Suprapubic skin (tissue), 4 donors: Measurements from ENCODE around the gene COL23A1. TPM values are rescaled to one million over a fixed set of nuclear protein-coding genes. Genes with fewer than 3 reads are reported as not detected.

Experiments used
- DNase-seq, 2 donors: peaks; one replicate each; pipeline ENCODE4 v3.0.0-alpha.2; 2019; ENCODE audit warnings: low spot score in 2 of 2
- H3K27ac ChIP-seq: fragments of 200-600 bp; sonication (generic); one replicate; pipeline ENCODE4 v1.5.1; 2019
- H3K27me3 ChIP-seq: fragments of 200-600 bp; sonication (generic); one replicate; pipeline ENCODE4 v1.5.1; 2019
- H3K36me3 ChIP-seq: fragments of 200-600 bp; sonication (generic); one replicate; pipeline ENCODE4 v1.5.1; 2019
- H3K4me1 ChIP-seq: fragments of 200-600 bp; sonication (generic); one replicate; pipeline ENCODE4 v1.5.1; 2019
- H3K4me3 ChIP-seq: fragments of 200-600 bp; sonication (generic); one replicate; pipeline ENCODE4 v1.5.1; 2019; ENCODE audit warnings: mild to moderate bottlenecking
- H3K9me3 ChIP-seq: fragments of 200-600 bp; sonication (generic); one replicate; pipeline ENCODE4 v1.5.1; 2019
- CTCF ChIP-seq, 2 donors: fragments of 200-600 bp in 1 of 2; fragments of 450-650 bp in 1 of 2; sonication (generic) in 1 of 2; IDR thresholded peaks; one replicate each; pipeline ENCODE4 v1.5.1; 2016 to 2019; ENCODE audit warnings: antibody characterized with exemption in 2 of 2, mild to moderate bottlenecking in 1 of 2, moderate library complexity in 1 of 2
- EP300 ChIP-seq: sonication (generic); formaldehyde crosslinking; IDR thresholded peaks from one replicate; pipeline ENCODE4 v1.6.1; 2017; ENCODE audit warnings: antibody characterized with exemption
- POLR2A ChIP-seq, 2 donors: fragments of 450-650 bp; IDR thresholded peaks; one replicate each; pipeline ENCODE4 v1.6.1; 2017; ENCODE audit warnings: antibody characterized with exemption in 2 of 2, mild to moderate bottlenecking in 2 of 2, moderate library complexity in 2 of 2
- POLR2AphosphoS5 ChIP-seq, 3 donors: sonication (generic); formaldehyde crosslinking; IDR thresholded peaks; one replicate each; pipeline ENCODE4 v1.6.1; 2017; ENCODE audit warnings: antibody characterized with exemption in 3 of 3
- WGBS: methylation state at CpG from one replicate; pipeline ENCODE4 v1.1.5; 2018; 5-methylcytosine and 5-hydroxymethylcytosine counted together
- total RNA-seq, 4 donors: library from RNA; depleted of rRNA; stranded (reverse); fragments of >200 nt; gene quantifications; one replicate each; pipeline ENCODE4 v1.1.0, GENCODE V29; 2016

Gene COL23A1
- total RNA-seq, 4 donors from 2014 or later: 1.6 to 4.4 (median 3.4) TPM

- Histone ChIP-seq H3K4me1 (no peaks in the 10 kb centered on the region), H3K36me3 (peaks cover 65% of the 10 kb centered on the region), H3K27ac (no peak overlapping the region), H3K4me3 (no peak overlapping the region), H3K27me3 (no peaks in the 10 kb centered on the region), H3K9me3 (no peaks in the 10 kb centered on the region)
- 88% methylated on average over 2 of the region's 2 CpGs for WGBS
- no peak for TF ChIP-seq EP300
- no peak for TF ChIP-seq POLR2AphosphoS5 (IDR thresholded peaks at IDR 0.05)
- DNase-seq: no peak
Observed at GRCh38 chr5:178602752-178603151, 12.6 kb upstream of the COL23A1 start.

- Histone ChIP-seq H3K4me1 (peaks cover 9% of the 10 kb centered on the region), H3K27me3 (no peaks in the 10 kb centered on the region), H3K4me3 (no peak overlapping the region), H3K27ac (no peak overlapping the region), H3K9me3 (peaks cover 7% of the 10 kb centered on the region), H3K36me3 (peaks cover 6% of the 10 kb centered on the region)
- DNase-seq: no peak
- TF ChIP-seq POLR2AphosphoS5 (IDR thresholded peaks at IDR 0.05): no peak
- TF ChIP-seq CTCF (IDR thresholded peaks at IDR 0.05): no peak
- TF ChIP-seq EP300: no peak
- TF ChIP-seq POLR2A (IDR thresholded peaks at IDR 0.05): no peak
- 50% methylated on average over 2 of the region's 2 CpGs for WGBS
Observed at GRCh38 chr5:178595750-178596149, 5.6 kb upstream of the COL23A1 start.

DNA sequence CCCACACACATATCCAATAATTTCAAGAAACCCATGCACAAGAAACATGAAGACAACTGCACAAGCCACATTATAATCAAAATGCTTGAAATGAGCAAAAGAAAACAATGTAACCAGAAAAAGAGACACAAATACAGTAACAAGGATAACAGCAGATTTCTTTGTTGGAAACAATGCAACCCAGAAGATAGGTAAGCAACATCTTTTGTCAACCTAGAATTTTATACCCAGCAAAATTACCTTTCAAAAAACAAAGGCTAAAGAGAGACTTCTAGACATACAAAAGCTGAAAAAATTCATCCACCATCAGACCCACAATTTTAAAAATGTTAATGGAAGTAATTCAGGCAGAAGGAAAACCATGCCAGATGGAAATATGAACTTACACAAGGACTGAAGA is 5.0 kb upstream of the COL23A1 start:
- no peak for DNase-seq
- Histone ChIP-seq H3K4me1 (peaks cover 15% of the 10 kb centered on the region), H3K36me3 (peaks cover 3% of the 10 kb centered on the region), H3K27me3 (no peaks in the 10 kb centered on the region), H3K4me3 (no peak overlapping the region), H3K27ac (no peak overlapping the region), H3K9me3 (peaks cover 7% of the 10 kb centered on the region)
- no peak for TF ChIP-seq CTCF (IDR thresholded peaks at IDR 0.05)
- no peak for TF ChIP-seq EP300
- TF ChIP-seq POLR2A (IDR thresholded peaks at IDR 0.05): no peak
- no peak for TF ChIP-seq POLR2AphosphoS5 (IDR thresholded peaks at IDR 0.05)

DNA sequence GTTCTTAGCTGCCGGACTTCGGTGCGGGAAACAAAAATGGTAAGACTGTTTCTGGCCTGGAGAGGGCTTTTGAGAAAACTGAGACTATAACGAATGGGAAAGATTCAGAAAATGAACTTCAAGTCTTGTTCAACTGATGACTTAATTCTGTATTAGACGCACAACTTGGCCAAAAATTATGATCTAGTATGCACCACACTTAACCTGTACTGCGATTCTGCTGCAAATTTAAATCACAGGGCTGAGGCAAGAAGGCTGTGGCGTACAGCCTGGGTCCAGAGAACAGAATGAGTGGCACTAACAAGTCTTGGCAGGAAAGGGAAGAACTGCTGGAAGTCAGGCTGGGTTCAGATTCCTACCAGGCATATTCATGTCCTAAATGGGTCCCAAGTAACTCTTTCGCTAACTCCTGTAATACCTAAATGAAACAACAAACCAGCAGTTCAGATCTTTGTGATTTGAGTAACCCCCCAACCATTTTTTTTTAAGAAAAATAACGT is 781 bp upstream of the COL23A1 start:
- H3K27me3 ChIP-seq: peaks cover 12% of the 10 kb centered on the region
- 19% methylated on average over 9 of the region's 9 CpGs for WGBS
- no peak for DNase-seq
- H3K4me3 ChIP-seq: peak overlapping the region; percentile 58
- no peak overlapping the region for H3K27ac ChIP-seq
- peaks cover 5% of the 10 kb centered on the region for H3K9me3 ChIP-seq
- H3K4me1 ChIP-seq: peaks cover 30% of the 10 kb centered on the region
- TF ChIP-seq CTCF (IDR thresholded peaks at IDR 0.05) (no peak), POLR2AphosphoS5 (IDR thresholded peaks at IDR 0.05) (no peak), EP300 (no peak), POLR2A (IDR thresholded peaks at IDR 0.05) (no peak)
- H3K36me3 ChIP-seq: no peaks in the 10 kb centered on the region

DNA sequence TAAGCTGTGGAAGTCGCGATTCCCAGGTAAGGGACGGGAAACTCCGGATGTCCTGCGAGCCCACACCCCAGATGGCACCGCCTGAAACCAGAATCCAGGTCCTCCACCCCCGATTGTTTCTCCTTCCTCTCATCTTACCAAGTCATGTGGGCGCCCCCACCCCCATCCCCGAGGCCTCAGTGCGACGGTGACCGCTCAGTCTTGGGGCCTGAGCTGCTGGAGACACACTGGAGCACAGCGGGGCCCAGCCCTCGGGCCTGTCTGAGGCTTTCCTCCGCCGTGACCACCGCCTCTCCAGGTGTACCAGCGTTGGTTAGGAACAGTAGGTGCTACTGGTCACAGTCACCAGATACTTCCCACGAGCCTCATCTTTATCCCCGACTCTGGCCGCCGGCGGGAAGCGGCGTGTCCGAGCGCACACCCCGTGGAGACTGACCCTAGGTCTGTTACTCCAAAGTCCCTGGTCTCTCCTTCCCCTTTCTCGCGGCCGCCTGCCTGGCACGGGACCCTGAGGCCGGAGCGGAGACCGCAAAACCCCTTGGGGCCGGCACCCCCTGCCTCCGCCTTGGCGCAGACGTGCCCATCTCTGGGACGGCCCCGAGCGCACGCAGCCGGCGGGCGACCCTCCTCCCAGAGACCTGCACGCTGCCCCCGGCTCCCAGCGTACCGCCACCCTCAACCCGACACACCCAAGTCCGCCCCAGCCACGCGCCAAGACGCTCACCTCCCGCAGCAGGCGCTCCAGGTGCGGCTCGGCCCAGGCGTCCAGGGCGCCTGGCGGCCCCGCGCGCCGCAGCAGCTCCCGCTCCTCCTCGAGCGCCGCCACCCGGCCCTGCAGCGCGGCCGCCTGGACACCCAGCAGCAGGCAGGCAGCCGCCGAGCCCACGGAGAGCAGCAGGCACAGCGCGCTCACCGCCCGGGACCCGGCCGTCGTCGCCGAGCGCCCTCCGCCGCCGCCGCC is 733 bp downstream of the COL23A1 start:
- H3K36me3 ChIP-seq: no peaks in the 10 kb centered on the region
- peaks cover 14% of the 10 kb centered on the region for H3K27me3 ChIP-seq
- H3K4me1 ChIP-seq: peaks cover 30% of the 10 kb centered on the region
- 22% methylated on average over 33 of the region's 91 CpGs for WGBS
- H3K27ac ChIP-seq: no peak overlapping the region
- DNase-seq: no peak
- H3K9me3 ChIP-seq: no peaks in the 10 kb centered on the region
- TF ChIP-seq CTCF (IDR thresholded peaks at IDR 0.05) (peak in 1 of 2 donors; percentile 30), POLR2AphosphoS5 (IDR thresholded peaks at IDR 0.05) (no peak), EP300 (no peak)
- H3K4me3 ChIP-seq: peak overlapping the region; percentile 58
